BLaER1 (cell line): ENCODE data around the gene CCNA2.
A peak's percentile ranks its signal among the peaks of the same experiment; 100 is the strongest.

Experiments
- H3K27ac ChIP-seq: shearing (Covaris generic); formaldehyde crosslinking; 2 replicates; pipeline ENCODE4 v1.8.1; 2022
- H3K27me3 ChIP-seq: shearing (Covaris generic); formaldehyde crosslinking; 2 replicates; pipeline ENCODE4 v1.8.1; 2022
- H3K36me3 ChIP-seq: shearing (Covaris generic); formaldehyde crosslinking; 2 replicates; pipeline ENCODE4 v1.8.1; 2022
- H3K4me1 ChIP-seq: shearing (Covaris generic); formaldehyde crosslinking; 2 replicates; pipeline ENCODE4 v1.8.1; 2022
- H3K4me2 ChIP-seq: shearing (Covaris generic); formaldehyde crosslinking; 2 replicates; pipeline ENCODE4 v1.8.1; 2022
- H3K4me3 ChIP-seq: shearing (Covaris generic); formaldehyde crosslinking; 2 replicates; pipeline ENCODE4 v1.8.1; 2022
- H3K9ac ChIP-seq: shearing (Covaris generic); formaldehyde crosslinking; 2 replicates; pipeline ENCODE4 v1.8.1; 2022
- H3K9me3 ChIP-seq: shearing (Covaris generic); formaldehyde crosslinking; 2 replicates; pipeline ENCODE4 v1.8.1; 2022
- H4K20me1 ChIP-seq: shearing (Covaris generic); formaldehyde crosslinking; 2 replicates; pipeline ENCODE4 v1.8.1; 2022
- Cebpa-rat ChIP-seq: shearing (Covaris generic); IDR thresholded peaks from 2 replicates; pipeline ENCODE4 v1.8.1; 2022

Gene CCNA2

DNA sequence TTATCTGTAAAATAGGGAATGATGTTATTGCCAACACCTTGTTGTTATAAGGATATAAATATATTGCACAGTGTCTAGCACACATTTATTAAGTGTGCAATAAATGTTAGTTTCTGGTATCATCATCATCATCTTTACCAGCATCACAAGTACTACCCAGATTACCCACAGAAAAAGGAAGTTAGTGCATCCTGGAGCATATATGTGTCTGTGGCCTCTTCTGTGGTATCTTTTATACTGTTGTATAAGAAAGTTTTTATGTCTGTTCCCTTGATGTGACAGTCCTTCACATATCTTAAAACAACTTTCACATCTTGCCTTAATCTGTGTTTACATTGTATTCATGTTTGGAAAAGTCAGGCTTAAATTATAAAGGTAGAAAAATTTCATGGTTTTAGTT, 12.6 kb downstream of the CCNA2 start:
- H3K36me3 ChIP-seq, result peaks cover 95% of the 10 kb centered on the region
- peaks cover 25% of the 10 kb centered on the region for H4K20me1 ChIP-seq
- no peak for TF ChIP-seq Cebpa-rat
- H3K4me1 ChIP-seq, result no peaks in the 10 kb centered on the region
- H3K9me3 ChIP-seq, result no peaks in the 10 kb centered on the region
- no peak overlapping the region for H3K27ac ChIP-seq
- no peaks in the 10 kb centered on the region for H3K27me3 ChIP-seq
- H3K4me3 ChIP-seq, result no peak overlapping the region
- no peak overlapping the region for H3K9ac ChIP-seq
- H3K4me2 ChIP-seq, result no peak overlapping the region

DNA sequence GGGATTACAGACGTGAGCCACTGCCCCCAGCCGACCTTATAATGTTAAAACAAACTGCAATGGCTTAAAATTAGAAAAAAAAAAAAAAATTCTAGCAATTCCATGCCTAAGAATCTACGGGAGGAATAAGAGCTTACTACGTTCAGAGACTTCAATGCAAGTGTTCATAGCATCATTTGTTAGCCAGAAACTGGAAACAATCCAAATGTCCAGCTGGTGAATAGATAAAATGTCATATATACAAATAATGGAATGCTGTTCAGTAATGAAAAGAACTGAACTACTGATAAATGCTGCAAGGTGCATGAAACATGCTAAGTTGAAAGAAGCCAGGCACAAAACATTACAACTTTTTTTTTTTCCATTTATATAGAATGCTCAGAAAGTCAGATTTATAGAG, 17.3 kb downstream of the CCNA2 start:
- peaks cover 88% of the 10 kb centered on the region for H3K36me3 ChIP-seq
- no peaks in the 10 kb centered on the region for H4K20me1 ChIP-seq
- H3K4me2 ChIP-seq, result no peak overlapping the region
- no peaks in the 10 kb centered on the region for H3K9me3 ChIP-seq
- H3K4me1 ChIP-seq, result peaks cover 18% of the 10 kb centered on the region
- TF ChIP-seq Cebpa-rat, result no peak
- no peaks in the 10 kb centered on the region for H3K27me3 ChIP-seq
- H3K9ac ChIP-seq, result no peak overlapping the region
- no peak overlapping the region for H3K27ac ChIP-seq
- no peak overlapping the region for H3K4me3 ChIP-seq

DNA sequence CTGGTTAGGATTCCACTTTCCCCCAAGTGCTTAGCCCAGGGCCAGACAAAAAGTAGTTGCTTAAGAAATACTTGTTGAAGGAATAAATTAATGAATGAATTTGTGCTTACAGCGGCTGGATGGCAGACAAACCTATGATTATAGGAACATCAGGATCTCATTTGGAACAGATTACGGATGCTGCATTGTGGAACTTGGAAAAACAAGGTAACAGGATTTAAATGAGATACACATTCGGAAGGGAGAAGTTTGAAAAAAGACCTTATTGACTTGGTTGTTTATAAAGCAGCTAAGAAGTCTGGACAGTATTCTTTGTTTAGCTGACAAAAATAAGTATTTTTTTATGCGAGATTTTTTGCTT, 22.0 kb downstream of the CCNA2 start:
- Histone ChIP-seq H3K36me3 (peaks cover 42% of the 10 kb centered on the region), H3K27ac (peak overlapping the region; percentile 88), H3K4me2 (peak overlapping the region; percentile 71), H3K4me3 (peak overlapping the region; percentile 89), H3K27me3 (no peaks in the 10 kb centered on the region), H4K20me1 (no peaks in the 10 kb centered on the region), H3K9me3 (no peaks in the 10 kb centered on the region), H3K4me1 (peaks cover 41% of the 10 kb centered on the region), H3K9ac (peak overlapping the region; percentile 90)
- TF ChIP-seq Cebpa-rat, result no peak

DNA sequence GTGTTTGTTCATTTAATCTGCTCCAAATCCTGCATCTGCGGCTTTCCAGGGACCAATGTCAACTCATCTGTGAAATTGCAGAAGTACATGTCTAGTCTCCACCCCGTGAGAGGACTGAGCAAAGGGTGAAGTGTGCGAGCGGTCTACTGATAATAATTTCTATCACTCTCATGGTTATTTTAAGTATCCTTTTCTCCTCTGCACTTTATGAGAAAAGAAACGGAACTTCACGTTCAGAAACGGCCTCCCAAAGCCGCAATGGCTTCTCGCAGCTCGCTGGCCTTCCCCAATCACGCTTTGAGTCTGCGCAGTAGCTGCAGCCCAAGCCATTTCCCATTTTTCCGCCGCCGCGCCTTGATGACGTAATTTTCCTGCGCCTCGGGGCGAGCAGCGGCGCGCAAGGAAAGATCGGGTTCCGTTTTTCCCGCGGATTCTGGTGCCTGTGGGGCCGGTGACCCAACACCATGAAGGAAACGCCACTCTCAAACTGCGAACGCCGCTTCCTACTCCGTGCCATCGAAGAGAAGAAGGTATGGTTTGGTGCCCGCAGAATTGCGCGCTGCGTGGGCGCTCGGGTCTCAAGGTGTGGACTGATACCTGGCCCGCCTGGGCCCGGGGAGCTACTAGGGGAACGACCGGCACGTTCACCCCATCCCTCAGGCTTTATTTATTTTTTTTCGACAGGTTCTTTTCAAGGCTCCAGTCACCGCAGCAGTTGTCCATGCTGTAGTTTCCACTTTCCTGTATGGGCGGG, 22.5 kb downstream of the CCNA2 start, which contains the start of gene EXOSC9:
Gene EXOSC9, plus strand, starts transcription at position 363 of the 754 bp plus-strand sequence. Its CDS starts 102 bp downstream, at position 465.
- Histone ChIP-seq H3K9ac (peak within 1 kb of the TSS; percentile 90), H3K4me1 (peaks cover 41% of the 10 kb centered on the region), H3K4me2 (peak within 1 kb of the TSS; percentile 82), H3K4me3 (peak within 1 kb of the TSS; percentile 89), H3K27ac (peak within 1 kb of the TSS; percentile 88), H3K9me3 (no peaks in the 10 kb centered on the region), H4K20me1 (no peaks in the 10 kb centered on the region), H3K36me3 (peaks cover 37% of the 10 kb centered on the region), H3K27me3 (no peaks in the 10 kb centered on the region)
- no peak; the same call in 1 of the 2 replicates for TF ChIP-seq Cebpa-rat

DNA sequence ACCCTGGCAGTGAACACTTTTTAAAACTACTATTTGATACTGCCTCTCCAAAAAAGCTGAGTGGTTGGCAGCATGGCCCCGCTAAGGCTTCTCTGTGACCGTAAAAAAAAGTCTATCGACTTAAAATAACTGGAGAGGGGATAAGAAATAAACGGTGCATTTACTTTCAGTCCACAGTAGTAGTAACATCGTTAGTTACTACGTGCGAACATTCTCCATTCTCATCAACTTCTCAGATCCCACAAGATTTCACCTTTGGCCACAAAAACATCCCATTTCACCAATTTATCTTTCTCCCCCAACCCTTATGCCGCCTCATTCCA, 23.1 kb downstream of the CCNA2 start:
- Histone ChIP-seq H3K9ac (peak overlapping the region; percentile 90), H3K4me1 (peaks cover 44% of the 10 kb centered on the region), H4K20me1 (no peaks in the 10 kb centered on the region), H3K36me3 (peaks cover 31% of the 10 kb centered on the region), H3K4me2 (peak overlapping the region; percentile 82), H3K27me3 (no peaks in the 10 kb centered on the region), H3K4me3 (peak overlapping the region; percentile 89), H3K9me3 (no peaks in the 10 kb centered on the region), H3K27ac (peak overlapping the region; percentile 88)
- TF ChIP-seq Cebpa-rat, result no peak

DNA sequence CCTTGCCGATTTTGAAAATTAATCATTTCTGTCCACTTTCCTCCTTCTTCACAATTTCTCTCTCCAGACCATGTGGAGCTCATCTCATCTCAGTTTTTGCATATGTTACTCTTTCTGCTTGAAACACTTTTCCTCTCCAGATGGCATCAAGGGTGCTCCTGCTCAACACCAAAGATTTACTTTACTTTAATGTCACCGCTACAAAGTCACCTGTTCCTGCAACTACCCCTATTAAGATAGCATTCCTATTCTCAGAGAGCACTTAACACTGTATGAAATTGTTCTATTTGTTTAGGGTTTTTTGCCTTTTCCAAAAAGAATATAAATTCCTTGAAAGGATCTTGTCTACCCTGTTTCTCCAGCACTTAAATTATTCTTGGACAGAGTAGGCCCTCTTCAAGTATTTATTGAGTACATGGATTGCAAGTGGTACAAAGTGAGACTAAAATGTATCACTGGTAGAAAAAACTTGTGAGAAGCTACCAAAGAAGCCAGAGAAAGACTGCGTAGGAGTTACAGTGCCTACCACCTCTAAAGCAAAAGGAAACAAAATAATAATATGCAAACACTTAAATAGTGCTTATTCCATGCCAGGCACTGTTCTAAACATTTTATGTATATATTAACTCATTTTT, 23.7 kb downstream of the CCNA2 start:
- H3K27ac ChIP-seq, result peak overlapping the region; percentile 88
- H4K20me1 ChIP-seq, result no peaks in the 10 kb centered on the region
- peak overlapping the region; percentile 90 for H3K9ac ChIP-seq
- H3K9me3 ChIP-seq, result no peaks in the 10 kb centered on the region
- H3K27me3 ChIP-seq, result no peaks in the 10 kb centered on the region
- peaks cover 45% of the 10 kb centered on the region for H3K4me1 ChIP-seq
- no peak for TF ChIP-seq Cebpa-rat
- peaks cover 25% of the 10 kb centered on the region for H3K36me3 ChIP-seq
- H3K4me3 ChIP-seq, result peak overlapping the region; percentile 89
- peak overlapping the region; percentile 82 for H3K4me2 ChIP-seq

DNA sequence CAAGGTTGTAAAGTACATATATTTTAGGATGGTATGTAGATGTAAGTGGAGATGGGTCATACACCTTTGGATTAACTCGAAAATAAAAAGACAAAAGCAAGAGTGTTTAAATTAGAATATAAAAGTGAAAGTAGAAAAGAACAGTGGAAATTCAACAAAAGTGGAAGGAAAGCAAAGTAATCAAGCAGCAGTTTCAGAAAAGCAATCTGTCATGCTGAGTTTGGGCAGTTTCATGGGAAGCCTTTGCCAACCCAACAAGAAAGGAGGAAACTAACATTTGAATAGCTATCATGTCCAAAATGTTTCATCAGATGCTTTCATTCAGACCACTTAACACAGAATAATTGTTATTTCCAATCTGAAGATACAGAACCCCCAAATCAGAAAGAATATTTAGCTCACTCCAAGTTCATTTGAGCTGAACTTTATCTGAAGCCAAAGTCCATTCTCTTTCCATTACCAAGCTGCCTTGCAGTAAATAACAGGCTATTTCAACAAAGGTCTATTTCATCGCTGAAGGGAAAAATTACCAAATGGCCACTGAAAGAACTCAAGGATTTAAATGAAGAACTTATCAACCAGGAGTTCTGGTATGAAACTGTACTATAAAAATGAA, 24.4 kb downstream of the CCNA2 start:
- H3K9ac ChIP-seq, result no peak overlapping the region
- no peaks in the 10 kb centered on the region for H3K27me3 ChIP-seq
- H3K4me2 ChIP-seq, result peak overlapping the region; percentile 82
- peaks cover 19% of the 10 kb centered on the region for H3K36me3 ChIP-seq
- H3K9me3 ChIP-seq, result no peaks in the 10 kb centered on the region
- no peaks in the 10 kb centered on the region for H4K20me1 ChIP-seq
- TF ChIP-seq Cebpa-rat, result no peak
- peaks cover 45% of the 10 kb centered on the region for H3K4me1 ChIP-seq
- peak overlapping the region; percentile 88; the same call in 1 of the 2 replicates for H3K27ac ChIP-seq
- no peak overlapping the region for H3K4me3 ChIP-seq

DNA sequence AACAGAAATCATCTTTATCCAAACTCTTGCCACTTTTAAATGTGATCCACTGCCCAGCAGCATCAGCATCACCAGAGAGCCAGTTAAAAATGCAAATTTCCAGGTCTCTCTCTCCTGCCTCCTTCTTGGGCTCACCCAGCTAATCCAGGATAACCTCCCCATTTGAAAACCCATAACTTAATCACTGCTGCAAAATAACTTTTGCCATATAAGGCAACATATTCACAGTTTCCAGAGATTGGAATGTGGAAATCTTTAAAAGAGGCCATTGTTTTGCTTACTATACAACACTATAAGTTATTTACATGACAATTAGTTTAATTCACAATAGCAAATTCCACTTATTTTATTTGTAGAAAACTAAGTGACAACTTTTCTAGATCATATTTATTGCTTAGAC, 27.4 kb downstream of the CCNA2 start:
- Histone ChIP-seq H3K4me1 (peaks cover 27% of the 10 kb centered on the region; the same call in 1 of the 2 replicates), H3K9ac (no peak overlapping the region), H3K9me3 (no peaks in the 10 kb centered on the region), H3K27me3 (no peaks in the 10 kb centered on the region), H4K20me1 (no peaks in the 10 kb centered on the region), H3K4me3 (no peak overlapping the region), H3K4me2 (no peak overlapping the region), H3K36me3 (no peaks in the 10 kb centered on the region), H3K27ac (no peak overlapping the region)
- no peak for TF ChIP-seq Cebpa-rat

DNA sequence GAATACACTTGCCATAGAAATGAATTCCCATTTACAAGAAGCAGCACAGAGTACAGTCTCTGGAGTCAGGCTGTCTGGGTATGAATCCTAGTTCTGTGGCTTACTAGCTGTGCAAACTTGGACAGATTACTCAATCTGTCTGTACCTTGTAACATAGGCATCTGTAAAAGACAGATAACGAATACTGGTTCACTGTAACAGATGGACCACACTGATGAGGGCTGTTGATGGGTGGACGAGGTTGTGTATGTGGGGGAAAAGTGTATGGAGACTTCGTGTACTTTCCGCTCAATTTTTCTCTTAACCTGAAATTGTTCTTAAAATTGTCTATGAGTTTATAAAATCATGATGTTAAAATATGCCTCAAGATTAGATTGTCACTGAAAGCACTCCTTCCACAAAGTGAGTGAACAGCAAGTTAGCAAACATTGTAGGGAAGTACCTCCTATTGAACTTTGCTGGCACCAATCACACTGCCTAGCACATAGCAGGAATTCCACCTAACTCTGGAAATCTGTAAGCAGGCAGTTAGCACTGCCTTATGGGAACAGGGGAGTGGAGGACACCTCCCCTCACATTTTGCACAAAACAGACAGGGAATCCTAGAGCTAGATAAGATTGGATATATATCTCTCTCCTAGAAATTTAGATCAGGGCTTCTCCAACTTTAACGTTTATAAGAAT, 29.0 kb downstream of the CCNA2 start:
- Histone ChIP-seq H3K27me3 (no peaks in the 10 kb centered on the region), H3K4me3 (no peak overlapping the region), H3K36me3 (no peaks in the 10 kb centered on the region), H3K9ac (no peak overlapping the region), H4K20me1 (no peaks in the 10 kb centered on the region), H3K4me2 (no peak overlapping the region), H3K27ac (no peak overlapping the region), H3K9me3 (no peaks in the 10 kb centered on the region), H3K4me1 (peaks cover 16% of the 10 kb centered on the region; the same call in 1 of the 2 replicates)
- TF ChIP-seq Cebpa-rat, result no peak
